Measurements from ENCODE around the gene LRRC57.
A peak's percentile ranks its signal among the peaks of the same experiment; 100 is the strongest.
"Not testable (repeated sequence)": the region's sequence is repeated elsewhere in the genome, so short reads cannot be mapped to it uniquely, and the experiment has no call there.

The LRRC57 gene

DNA sequence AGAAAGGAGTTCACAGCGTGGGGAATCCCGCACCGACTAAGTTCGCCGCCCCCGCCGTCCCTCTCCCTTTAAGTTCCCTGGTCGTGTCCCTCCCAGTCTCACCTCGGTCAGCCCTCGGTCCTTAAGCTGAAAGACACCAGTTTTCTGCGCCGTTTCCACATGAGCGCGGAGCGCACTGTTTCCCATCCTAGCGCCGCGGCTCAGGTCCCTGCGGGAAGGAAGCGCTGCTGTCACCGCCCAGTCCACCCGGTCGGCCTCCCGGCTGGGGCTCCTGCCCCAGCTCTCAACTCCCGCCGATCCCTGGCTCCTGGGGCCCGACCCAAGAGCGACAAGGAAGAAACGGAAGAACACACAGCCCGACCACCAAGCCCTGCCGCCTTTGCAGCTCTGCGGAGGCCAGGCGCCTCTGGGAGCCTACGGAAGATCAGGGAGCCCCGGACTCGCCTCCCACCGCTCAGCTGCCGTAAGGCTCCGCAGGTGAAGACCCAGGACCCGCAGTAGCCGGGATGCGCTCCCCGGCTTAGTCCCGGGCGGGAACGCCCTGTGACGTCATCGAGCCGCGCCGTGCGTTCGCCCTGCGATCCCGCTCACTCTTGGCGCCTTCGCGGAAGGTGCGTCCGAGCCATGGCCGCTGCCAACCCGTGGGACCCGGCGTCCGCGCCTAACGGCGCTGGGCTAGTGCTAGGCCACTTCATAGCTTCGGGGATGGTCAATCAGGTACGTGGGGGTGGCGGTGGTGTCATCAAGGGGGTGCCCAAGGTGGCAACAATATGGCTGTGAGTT is at the start of gene LRRC57, which contains the start of gene HAUS2:
TSS of gene LRRC57 (minus strand) at position 545 of the 783 bp plus-strand sequence. CDS start at position 186, 359 bp downstream.
TSS of gene HAUS2 (plus strand) at position 590 of the 783 bp plus-strand sequence. CDS start at position 625, 35 bp downstream.
- DNase-seq (ENCODE audit: low spot score) = peak; percentile 95

DNA sequence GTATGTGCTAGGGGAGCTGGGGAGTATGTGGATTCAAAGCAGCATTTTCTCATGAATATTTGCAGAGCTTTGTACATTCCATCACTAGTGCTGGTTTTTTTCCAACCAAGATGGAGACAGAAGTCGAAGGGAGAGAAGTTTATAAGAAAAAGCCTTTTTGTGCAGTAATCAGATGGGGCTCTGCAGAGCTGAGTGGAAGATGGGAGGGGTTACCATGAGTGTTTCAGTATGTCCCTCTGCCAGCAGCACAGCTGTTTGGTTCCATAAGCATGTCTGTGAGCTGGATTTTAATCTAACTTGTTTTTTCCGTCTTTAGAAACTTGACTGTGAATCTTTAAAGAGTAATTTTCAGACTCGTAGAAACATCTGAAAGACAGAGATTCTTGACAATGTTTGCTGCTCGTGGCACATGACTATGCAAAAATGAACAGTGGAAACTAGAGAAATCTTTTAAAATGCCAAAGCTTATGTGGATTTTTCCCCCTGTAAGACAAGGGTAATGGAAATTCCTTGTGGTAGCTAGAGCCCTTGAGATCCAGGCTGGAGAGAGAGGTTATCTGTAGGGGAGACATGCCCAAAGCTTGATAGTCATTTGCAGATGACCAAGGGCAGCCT is 47.1 kb upstream of the LRRC57 start:
- no peak for DNase-seq (ENCODE audit: low spot score)

DNA sequence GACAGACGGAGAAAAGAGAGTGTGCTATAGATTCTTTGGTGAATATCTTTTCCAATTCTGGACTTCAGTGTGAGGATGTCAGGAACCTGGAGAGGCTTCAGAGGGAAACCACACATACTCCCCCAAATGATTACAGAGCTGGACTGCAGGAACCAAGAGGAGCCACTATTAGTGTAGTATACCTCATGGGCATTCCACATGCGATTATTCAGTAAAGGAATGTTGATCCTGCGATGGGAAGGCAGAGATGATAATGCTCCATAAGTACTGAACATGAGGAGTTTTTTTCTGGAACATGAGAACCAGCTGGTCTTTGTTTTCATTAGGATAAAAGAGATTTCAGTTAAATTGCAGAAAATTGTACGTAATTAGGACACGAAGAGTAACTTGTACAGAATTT is 45.5 kb upstream of the LRRC57 start:
- no peak for DNase-seq (ENCODE audit: low spot score)

DNA sequence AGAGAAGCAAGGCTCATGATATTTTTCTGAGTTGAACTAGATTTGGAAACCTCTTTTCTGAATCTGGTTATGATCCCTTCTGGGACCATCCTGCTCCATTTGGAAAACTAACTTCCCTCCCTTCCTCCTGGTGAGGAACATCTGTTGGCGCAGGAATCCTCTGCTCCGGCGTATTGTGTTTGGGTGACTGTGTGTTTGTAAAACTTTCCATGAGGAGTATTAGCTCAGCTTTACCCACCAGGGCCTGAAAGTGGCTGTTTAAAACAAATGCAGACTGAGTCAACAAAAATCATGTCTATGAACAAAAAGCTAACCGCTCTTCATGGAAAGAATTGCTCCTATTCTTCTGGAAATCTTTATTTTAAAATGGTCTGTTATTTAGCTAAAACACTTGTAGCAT is 44.5 kb upstream of the LRRC57 start:
- no peak for DNase-seq (ENCODE audit: low spot score)

DNA sequence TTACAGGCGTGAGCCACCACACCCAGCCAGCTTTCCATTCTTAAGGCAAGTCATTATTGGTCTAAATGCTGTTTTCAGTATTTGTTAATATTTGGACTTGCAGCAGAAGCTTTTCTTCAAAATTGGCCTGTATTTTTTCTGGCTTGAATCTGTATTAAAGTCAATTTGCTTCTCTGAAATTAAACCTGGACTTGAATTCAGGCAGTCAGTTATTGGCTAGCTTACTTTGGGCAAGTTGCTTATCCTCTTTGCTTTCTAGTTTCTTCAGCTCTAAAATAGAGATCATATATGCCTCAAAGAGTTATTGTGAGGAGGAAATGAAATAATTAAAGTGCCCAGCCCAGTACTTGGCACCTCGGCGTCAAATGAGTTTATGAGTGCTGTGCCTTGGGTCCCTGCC is 44.1 kb upstream of the LRRC57 start:
- no peak for DNase-seq (ENCODE audit: low spot score)

DNA sequence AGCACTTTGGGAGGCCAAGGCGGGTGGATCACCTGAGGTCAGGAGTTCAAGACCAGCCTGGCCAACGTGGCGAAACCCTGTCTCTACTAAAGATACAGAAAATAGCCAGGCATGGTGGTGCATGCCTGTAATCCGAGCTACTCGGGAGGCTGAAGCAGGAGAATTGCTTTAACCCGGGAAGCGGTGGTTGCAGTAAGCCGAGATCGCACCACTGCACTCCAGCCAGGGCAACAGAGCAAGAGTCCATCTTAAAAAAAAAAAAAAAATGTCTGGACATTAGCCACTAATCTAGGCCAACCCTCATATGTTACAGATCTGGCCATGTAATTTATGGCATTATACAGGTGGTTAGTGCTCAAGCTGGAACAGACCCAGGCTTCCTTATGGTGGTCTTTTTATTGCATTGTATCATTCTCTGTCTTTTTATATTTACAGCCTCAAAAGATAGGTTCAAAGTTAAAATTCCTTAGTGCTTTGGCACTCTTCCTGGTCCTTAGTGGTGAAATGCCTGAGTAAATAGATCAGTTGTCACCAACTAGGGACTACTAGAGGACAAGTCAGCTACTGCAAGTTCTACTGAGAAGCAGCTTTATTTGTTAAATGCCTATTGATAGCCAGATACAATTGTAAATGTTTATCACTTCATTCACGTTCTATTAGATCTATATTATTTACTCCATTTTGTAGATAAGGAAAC is 42.8 kb upstream of the LRRC57 start:
- peak; percentile 54 for DNase-seq (ENCODE audit: low spot score)

DNA sequence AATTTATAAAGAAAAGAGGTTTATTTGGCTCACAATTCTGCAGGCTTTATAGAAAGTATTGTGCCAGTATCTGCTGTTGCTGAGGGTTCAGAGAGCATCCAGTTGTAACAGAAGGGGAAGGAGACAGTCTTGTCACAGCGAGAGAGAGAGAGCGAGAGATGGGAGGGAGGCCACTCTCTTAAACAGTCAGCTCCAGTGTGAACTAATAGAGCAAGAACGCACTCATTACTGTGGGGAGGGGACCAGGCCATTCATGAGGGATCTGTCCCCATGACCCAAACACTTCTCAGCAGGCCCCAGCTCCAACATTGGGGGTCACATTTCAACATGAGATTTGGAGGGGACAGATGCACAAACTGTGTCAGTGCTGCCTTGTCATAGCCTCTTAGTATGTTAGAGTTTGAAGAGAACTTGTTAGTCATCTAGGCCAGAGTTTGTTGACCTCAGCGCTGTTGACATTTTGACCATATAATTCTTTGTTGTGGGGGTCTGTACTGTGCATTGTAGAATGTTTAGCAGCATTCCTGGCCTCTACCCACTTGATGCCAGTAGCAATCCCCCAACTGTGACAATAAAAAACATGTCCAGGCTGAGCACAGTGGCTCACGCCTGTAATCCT is 42.1 kb upstream of the LRRC57 start:
- DNase-seq (ENCODE audit: low spot score) = no peak

DNA sequence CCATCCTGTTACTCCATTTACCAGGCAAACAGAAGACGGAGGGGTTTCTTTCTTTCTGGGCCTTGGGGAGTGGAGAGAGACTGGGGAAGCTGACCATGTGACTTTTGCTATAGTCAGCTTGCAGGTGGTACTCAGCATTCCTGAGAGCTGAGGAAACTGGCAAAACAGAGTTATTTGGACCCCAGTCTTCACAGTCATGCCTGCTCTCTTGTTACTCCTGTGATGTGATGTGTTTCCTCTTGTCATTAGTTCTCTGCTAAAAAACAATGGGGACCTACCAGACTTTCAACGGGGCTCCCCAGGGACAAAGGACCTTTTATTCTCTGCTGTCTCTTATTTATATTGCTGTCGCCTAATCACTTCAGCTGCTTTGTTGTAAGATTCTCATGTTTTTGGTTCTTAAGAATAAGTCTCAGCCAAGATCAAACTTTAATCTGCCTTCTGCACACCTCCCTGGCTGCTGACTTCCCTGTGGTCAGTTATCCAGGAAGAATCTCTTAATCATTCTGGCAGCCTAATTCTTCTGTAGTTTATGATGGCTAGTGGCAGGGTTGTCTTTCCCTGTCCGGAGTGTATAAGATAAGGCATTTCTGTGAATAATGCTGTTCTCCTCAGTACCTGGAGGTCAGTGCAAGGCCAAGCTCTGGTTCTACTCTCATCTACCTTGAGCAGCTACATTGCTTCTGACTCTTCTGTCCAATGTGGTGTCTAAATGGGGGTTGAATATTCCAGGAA is 35.6 kb upstream of the LRRC57 start:
- no peak for DNase-seq (ENCODE audit: low spot score)

DNA sequence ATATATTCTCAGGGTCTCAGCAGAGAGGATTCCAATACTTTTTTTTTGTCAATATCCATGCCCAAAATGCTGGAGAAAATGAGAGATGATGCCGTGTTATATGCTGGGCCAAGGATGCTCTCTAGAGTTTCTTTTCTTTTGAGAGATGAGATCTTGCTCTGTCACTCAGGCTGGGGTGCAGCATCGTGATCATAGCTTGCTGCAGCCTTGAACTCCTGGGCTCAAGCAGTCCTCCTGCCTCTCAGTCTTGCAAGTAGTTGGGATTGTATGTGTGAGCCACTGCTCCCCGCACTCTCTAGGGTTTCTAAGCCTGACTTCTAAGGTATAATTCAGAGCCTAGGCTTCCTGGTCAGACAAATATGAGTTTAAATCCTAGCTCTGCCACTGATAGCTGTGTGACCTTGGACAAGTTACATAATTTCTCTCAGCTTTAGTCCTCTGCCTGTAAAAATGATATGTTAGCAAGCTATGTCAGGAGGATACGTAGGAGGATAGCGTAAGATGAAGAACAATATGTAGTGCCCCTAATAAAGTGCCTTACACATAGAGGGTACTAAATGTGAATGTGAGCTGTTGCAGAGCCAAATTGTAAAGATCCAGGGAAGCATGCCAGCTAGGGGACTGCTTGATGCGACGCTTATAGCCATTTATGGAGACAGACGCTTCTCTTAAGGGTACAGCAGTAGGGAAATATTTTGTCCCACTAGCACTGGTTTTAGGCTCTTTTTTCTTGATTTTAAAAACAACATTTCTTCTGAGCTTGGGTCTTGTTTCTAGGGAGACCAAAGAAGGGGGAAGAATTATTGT is 34.2 kb upstream of the LRRC57 start:
- no peak for DNase-seq (ENCODE audit: low spot score)

DNA sequence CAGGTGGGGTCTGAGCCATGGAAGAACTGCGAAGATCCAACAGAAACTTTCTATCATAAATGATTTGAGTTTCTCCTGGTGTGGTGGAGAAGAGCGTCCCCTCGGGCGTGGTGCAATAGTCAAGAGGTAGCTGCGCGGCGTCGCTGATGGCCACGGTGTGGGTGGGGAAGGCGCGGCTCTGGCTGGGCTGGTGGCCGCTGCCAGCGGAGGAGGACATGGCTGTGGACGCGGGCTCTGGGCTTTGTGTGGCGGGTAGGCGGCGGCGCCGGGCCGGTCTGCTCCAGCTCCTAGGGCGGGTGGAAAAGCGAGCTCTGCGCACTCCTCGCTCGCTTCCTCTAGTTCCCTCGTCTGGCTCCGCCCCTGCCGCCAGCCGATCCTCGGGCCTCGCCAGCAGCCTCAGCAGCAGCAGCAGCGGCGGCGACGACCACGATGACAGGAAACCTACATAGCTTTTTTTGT is 32.7 kb upstream of the LRRC57 start:
- peak; percentile 81 for DNase-seq (ENCODE audit: low spot score)

DNA sequence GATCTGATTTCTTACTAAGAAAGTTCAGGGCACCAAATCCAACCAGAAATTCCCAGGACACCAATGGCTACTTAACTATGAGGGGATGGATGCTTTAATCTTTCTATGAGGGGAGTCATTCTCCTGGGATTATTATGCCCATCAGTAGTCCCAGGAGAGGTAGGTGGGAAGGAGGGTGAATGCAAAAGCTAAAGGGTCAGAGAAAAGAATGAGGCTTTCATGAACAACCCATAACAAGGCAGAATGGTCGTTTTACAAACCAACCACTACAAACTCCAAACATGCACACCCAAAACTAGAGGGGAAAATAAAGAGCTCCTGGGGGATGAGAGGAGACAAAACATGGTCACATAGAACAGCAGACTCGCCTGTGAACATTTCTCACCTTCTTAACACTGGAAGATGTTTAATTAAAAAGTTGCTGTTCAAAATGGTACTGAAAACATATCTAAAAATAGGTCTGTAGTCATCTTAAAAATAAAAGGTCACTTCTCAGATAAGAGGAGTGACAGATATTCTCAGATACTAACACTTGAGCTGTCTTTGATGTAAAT is 30.5 kb upstream of the LRRC57 start:
- no peak for DNase-seq (ENCODE audit: low spot score)

DNA sequence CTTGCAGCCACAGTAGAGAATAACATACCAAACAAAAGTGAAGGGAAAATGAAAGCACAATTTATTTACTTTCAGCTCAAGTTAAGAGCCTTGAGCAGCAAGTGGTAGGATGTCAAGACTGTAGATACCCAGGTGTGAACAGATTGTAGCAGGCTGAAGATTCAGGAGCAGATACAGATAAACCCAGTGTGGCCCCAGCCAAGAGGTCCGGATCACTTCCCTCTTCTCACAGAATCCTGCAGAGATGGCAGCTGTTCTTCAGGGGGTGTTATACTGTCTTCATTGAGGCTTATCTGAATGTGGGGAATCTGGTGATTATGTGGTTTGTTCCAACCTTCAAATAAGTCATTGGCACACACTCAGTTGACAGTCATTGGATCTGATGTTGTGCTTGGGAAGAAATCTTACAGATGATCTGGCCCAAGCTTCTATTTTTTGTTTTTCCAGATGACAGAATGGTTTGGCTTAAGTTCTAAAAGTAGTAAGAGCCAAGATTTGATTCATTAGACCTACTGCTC is 29.0 kb upstream of the LRRC57 start:
- DNase-seq (ENCODE audit: low spot score) = no peak

DNA sequence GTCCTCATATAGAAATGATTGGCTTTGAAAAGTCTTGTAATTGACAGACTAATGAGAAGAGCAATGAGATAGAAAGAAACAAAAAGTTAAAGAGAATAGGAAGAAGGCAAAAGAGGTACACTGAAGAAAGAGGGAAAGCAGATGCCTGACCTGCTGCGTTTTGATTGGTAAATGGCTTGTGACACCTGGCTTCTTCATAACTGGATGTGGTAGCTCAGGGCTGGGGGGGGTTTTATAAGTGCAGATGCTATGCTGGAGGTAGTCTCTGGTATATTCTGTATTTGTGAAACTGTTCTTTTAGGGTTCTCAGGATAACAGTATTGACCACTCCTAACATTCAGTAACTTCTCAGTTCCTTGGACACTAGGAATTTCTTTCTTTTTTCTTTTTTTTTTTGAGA is 28.2 kb upstream of the LRRC57 start:
- no peak for DNase-seq (ENCODE audit: low spot score)

DNA sequence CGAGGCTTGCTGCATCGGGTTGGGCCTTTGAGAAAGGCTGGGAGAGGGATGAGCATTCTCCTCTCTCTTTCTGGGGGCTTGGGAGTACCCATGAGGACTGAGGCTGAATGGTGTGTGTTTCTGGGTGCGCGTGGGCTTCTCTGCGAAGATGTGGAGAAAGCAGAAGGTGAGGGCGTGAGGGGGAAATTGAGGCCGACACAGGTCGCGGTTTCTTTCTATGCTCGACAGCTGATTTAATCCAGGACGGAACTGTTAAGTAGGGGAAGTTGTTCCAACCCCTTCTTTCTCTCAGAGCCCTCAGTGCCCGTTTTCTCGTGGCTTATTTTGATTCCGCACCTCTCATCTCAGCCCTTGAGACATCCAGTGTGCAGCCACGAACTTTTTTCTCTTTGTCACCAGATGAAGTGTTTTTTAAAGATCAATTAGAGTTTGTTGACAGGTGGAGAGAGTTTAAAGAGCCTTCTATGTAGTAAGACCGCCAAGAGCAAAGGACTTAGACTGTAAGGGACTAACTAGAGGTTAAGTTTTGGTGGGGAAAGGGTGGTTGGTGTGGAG is 27.5 kb upstream of the LRRC57 start:
- no peak for DNase-seq (ENCODE audit: low spot score)

DNA sequence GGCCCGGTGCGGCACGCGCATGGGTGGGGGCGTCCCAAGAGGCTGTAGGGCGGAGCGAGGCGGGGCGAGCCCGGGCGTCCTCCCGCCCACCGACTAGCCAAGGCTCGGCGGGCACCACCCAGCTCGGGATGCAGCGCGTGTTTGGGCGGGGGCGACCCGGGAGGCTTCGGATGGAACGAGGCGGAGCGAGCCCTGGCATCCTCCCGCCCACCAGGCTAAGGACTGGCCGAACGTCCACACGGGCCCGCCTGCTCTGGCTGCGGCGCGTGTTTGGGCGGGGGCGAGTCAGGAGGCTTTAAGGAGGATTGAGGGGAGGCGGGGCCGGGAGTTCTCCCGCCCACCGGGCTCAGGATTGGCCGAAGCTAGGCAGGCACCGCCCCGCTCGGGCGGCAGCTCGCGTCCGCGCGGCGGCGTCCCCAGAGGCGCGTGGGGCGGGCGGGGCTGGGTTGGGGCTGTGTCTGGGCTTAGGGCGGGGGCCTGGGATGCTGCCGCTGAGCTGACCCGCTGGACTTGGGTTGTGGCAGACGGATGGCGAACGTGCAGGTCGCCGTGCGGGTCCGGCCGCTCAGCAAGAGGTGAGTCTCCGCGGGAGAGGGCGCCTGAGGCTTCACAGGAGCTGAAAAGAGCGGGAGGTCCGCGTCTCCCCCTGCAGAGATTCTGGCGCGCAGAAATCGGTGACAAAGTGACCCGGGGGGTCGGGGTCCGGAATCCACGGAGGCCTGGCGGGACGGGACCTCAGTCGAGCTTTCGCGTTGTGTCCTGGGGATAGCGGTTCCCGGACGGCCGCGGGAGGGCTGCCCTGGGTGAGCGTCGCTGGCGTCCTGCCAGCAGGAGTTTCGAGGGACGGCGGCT is 26.8 kb upstream of the LRRC57 start, which contains the start of gene STARD9:
TSS of gene STARD9 (plus strand) at position 419 of the 852 bp plus-strand sequence. CDS start at position 529, 110 bp downstream.
- peak; percentile 99 for DNase-seq (ENCODE audit: low spot score)

DNA sequence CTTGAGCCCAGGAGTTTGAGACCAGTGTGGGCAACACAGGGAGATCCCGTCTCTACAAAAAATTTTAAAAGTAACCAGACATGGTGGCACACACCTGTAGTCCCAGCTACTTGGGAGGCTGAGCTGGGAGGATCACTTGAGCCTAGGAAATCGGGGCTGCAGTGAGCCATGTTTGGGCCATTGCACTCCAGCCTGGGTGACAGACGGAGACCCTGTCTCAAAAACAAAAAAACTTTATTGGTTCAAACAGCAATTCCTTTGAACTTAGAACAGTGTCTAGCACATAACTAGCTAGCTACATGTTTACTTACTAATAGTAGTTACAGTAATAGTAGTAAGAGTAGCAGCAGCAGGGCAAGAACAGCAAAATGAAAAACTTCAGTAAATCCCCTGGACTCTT is 10.1 kb upstream of the LRRC57 start:
- DNase-seq (ENCODE audit: low spot score) = no peak

DNA sequence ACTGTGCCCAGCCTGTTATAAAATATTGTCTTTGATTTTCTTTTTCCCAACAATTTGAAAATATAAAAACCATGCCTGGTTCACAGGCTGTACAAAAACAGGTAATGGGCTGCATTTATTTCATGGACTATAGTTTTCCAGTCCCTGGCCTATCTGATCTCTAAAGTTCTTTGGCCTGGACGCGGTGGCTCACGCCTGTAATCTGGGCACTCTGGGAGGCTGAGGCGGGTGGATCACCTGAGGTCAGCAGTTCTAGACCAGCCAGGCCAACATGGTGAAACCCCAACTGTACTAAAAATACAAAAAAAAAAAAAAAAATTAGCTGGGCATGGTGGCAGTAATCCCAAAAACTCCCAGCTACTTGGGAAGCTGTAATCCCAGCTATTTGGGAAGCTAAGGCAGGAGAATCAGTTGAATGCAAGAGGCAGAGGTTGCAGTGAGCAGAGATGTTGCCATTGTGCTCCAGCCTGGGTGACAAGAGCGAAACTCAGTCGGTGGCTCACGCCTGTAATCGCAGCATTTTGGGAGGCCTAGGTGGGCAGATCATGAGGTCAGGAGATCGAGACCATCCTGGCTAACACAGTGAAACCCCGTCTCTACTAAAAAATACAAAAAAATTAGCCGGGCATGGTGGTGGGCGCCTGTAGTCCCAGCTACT is 8.1 kb upstream of the LRRC57 start:
- DNase-seq (ENCODE audit: low spot score) = not testable (repeated sequence)

DNA sequence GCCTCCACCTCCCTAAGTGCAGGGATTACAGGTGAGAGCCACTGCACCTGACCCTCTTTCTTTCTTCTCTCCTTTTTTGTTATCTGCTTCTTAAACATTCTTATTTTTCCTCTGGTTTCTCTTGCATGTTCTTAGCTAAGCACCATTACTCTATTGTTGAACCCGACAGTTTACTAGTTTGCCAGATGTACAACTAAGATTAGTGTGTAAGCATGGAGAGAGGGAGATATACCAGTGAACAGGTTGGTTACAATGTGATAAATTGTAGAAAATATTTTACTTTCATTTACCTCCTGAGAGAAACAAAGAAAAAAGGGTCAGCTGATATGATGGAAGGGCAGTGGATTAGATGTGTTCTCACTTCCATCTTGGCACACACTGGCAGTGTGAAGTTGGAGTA is 5.0 kb upstream of the LRRC57 start:
- DNase-seq (ENCODE audit: low spot score) = no peak
